ENCODE measurements around the gene IQSEC2.

IQSEC2 gene

DNA sequence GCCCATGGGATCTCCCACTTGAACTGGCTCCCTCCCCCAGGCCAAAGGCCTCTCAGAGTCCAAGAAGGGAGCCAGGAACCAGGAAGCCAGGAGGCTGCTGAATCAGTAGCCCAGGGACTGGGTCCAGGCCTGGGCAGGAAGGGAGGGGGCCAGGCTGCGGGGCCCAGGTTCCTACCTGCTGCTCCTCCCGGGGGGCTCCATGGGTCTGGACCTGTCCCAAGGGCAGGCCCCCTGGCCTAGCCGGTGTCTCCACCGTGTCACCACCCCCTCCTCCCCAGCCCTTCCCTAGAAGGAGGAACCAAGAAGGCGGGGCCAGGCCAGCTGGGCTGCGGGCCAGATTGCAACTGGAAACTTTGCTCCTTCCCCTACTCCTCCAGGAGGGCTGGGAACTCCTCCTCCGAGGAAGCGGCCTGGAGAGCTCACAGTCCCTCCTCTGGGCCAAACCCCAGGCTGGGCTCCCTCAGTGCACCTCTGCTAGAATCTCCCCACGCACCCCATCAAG lies at the start of gene IQSEC2:
Gene IQSEC2 (minus strand): TSS at position 264 of the 502 bp plus-strand sequence.
- peak within 1 kb of the TSS; percentile 42 for H3K4me3 ChIP-seq (ENCODE audit: low read depth, low read length)
- DNase-seq (ENCODE audit: low read depth), result no peak

DNA sequence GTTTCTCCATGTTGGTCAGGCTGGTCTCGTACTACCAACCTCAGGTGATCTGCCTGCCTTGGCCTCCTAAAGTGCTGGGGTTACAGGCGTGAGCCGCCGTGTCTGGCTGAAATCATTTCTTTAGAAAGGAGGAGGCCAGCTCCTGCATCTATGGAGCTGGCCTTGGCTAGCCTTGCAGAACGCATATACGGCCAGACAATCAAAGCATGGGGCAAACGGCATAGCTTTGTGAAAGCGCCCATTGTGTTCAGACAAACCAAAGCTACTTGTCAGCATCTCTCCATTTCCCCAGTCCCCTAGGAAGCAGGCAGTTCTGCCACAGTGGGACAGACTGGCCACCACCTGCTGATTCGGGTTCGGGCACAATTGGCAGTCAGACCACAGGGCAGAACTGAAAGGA lies 48.9 kb upstream of the IQSEC2 start:
- DNase-seq (ENCODE audit: low read depth), result no peak
- H3K4me3 ChIP-seq (ENCODE audit: low read depth, low read length), result no peak overlapping the region

DNA sequence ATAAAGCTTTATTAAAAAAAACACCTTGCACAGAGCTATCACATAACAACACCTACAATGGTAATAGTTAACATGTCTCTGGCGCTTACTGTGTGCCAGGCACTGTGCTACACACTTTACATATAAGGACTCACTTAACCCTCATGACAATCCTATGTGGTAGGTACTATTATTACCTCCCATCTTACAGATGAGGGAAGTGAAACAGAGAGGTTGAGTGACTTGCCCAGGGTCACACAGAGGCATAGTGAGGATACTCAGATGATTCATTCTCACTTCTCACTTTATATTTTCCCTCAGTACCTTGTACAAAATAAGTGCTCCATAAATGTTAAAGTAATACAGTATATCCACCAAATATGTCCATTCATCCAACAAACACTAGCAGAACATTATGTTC lies 43.4 kb upstream of the IQSEC2 start:
- H3K4me3 ChIP-seq (ENCODE audit: low read depth, low read length), result no peak overlapping the region
- no peak for DNase-seq (ENCODE audit: low read depth)

DNA sequence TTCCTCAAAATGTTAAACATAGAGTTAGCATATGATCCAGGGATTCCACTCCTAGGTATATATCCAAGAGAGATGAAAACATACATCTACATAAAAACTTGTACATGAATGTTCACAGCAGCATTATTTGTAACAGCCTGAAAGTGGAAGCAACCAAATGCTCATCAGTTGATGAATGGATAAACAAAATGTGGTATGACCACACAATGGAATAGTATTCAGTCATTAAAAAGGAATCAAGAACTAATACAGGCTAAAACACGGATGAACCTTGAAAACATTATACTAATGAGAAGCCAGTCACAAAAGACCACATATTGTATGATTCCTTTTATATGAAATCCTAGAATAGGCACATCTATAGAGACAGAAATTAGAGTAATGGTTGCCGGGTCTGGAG lies 42.7 kb upstream of the IQSEC2 start:
- no peak for DNase-seq (ENCODE audit: low read depth)
- H3K4me3 ChIP-seq (ENCODE audit: low read depth, low read length), result no peak overlapping the region

DNA sequence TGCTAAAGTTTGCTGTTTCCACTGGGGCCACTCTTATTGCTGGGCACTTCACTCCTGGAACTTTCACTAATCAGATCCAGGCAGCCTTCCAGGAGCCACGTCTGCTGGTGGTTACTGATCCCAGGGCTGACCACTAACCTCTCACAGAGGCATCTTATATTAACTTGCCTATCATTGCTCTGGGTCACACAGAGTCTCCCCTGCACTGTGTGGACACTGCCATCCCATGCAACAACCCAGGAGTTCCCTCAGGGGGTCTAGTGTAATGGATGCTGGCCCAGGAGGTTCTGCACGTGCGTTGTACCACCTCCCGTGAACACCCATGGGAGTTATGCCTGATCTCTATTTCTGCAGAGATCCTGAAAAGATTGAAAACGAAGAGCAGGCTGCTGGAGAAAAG lies 41.8 kb upstream of the IQSEC2 start:
- DNase-seq (ENCODE audit: low read depth), result no peak
- no peak overlapping the region for H3K4me3 ChIP-seq (ENCODE audit: low read depth, low read length)

DNA sequence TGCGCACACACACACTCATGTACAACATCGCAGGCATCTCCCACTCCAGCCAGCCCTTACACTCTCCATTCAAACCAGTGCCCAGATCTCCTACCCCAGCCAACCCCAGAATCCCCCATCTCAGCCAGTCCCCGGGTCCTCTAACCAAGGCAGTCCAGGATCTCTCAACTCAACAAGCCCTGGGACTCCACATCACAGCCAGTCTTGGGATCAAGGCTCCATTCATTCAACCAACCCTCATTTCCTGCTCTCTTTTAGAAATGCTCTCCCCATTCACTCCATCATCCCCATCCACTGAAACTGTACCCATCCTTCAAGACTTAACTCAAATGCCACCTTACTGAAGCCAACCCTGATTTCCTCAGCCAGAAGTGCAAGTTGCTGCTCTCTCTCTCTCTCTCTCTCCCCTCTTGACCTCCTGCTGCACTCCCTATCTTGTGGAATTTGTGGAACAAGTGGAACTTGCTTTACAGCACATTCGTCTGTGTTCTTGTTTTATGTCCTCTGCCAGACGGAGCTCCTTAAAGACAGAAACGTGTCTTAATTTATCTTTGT lies 40.6 kb upstream of the IQSEC2 start:
- no peak overlapping the region for H3K4me3 ChIP-seq (ENCODE audit: low read depth, low read length)
- no peak for DNase-seq (ENCODE audit: low read depth)

DNA sequence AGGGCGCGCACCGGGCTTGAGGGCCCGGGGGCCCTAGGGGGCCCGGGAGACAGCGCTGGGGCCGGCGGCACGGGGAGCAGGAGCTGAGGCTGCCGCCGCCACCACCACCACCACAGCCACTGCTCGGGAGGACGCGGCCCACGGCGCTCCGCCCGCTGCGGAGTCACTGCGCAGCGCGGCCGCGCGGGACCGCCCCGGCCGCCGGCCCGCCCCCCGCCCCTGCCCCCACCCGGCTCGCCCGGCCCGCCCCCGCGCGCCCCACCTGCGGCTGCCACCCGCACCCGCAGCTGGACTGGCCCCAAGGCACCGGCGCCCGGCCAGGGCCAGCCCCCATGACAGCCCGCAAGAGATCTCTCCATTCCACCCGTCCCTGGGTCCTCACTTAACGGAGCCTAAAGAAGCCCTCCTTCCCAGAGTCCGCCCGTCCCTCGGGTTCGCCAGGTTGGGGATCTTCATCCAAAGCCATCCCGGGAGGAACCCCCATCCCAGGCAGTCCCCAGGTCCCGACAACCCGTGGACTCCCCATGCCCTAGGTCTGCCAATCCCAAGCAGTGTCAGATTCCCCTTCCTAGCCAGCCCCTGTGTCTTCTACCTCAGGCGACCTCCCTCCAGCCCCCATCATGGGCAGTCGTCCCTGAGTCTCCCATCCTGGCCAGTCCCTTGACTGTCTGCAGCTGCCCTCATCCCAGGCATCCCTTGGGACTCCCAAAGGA lies 40.0 kb upstream of the IQSEC2 start:
- DNase-seq (ENCODE audit: low read depth), result no peak
- peak overlapping the region; percentile 54 for H3K4me3 ChIP-seq (ENCODE audit: low read depth, low read length)

DNA sequence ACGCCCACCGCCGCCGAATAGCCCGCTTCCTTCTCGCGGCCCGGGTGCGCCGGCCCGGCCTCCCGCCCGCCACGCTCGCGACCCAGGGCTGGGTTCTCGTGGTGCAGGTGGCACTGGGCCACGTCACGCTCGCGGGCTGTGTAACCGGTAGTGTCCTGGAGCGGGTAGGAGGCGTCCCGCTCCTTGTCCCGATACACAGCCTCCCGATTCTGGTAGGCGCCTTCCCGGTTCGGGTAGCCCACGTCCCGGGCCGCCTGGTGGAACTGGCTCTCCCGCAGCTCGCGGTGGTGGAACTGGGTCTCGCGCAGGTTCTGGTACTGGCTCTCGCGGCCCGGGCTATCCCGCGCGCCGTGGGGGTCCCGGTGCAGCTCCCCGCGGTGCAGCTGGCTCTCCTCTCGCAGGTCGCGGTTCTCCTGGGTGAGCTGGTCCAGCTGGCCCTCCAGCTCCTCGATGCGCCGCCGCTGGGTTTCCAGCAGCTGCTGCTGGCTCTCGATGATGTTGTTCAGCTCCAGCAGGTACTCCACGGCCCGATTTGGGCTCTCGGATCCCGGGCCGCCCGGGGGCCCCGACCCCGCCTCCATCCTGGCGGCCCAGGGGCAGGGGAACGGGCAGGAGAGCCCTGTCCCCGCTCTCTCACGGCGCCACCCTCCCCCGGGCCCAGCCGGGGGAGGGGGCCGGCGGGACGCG lies 39.3 kb upstream of the IQSEC2 start:
- peak overlapping the region; percentile 54 for H3K4me3 ChIP-seq (ENCODE audit: low read depth, low read length)
- no peak for DNase-seq (ENCODE audit: low read depth)

DNA sequence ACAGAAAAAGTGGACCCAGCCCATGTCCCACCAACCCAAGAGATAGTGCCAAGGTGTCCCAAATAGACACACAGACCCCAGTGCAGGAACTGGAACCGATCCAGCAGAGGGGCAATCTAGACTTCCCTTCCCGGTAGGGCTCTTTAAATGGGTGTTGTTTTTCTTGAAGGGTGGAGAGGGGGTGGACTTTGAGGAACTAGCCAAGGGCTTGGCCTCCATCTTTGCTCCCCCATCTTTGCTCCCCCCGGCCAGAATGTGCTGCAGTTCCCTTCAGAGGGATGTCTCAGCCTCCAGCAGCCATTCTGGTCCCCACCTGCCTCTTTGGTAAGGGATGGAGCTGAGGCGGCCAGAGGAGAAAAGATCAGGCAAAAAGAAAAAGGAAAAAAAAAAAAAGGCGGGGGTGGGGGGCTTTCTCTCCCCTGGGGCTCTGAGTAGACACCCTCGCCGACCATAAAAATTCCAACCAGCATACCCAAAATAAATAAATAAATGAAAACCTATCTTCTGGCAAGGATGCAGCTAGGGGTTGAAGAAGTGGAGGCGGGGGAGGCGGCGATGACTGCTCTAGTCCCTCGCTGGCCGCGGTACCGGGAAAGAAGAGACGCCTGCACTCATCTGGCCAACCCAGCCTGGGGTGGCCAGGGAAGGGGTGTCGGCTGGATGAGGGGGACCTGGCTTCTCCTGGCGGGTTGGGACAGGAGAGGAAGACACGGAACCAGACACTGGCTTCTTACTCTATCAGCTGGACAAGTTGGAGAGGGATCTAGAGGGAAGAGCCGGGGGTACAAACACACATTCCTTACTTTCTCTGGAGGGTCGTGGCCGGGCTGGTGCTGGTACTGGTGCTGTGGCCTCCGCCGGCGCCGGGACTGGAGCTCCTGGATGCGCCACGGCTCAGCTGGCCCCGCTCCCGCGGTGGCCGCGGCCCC lies 38.5 kb upstream of the IQSEC2 start:
- DNase-seq (ENCODE audit: low read depth), result no peak

DNA sequence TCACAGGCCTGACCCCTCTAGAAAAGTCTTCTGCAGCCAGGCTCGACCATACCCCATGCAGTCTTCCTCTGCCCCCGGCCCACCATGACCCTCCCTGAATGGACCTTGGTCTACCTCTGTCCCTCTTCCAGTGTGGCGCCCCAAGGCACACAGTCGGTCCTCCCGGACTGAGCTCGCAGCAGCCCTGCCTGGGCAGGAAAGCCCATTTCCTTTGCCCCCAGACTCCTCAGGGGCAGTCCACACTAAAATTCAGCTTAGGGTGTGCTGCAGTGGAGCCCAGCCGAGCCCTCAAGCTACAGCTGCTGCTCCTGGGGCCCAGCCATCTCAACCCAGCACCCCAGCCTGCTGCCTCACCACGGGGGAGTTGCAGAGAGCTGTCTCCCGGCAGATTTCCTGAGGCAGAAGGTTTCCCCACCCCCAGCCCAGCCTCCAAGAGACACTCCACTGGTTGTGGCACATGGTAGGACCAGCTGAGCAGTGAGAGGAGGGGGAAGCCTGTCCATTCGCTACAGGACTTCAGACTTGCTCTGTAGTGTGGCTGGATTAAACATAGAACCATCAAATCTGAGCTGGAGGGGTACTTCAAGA lies 37.5 kb upstream of the IQSEC2 start:
- H3K4me3 ChIP-seq (ENCODE audit: low read depth, low read length), result no peak overlapping the region
- DNase-seq (ENCODE audit: low read depth), result no peak

More for the DNA sequence above, 38.5 kb upstream of the IQSEC2 start:
- peak overlapping the region; percentile 54 for H3K4me3 ChIP-seq (ENCODE audit: low read depth, low read length)

DNA sequence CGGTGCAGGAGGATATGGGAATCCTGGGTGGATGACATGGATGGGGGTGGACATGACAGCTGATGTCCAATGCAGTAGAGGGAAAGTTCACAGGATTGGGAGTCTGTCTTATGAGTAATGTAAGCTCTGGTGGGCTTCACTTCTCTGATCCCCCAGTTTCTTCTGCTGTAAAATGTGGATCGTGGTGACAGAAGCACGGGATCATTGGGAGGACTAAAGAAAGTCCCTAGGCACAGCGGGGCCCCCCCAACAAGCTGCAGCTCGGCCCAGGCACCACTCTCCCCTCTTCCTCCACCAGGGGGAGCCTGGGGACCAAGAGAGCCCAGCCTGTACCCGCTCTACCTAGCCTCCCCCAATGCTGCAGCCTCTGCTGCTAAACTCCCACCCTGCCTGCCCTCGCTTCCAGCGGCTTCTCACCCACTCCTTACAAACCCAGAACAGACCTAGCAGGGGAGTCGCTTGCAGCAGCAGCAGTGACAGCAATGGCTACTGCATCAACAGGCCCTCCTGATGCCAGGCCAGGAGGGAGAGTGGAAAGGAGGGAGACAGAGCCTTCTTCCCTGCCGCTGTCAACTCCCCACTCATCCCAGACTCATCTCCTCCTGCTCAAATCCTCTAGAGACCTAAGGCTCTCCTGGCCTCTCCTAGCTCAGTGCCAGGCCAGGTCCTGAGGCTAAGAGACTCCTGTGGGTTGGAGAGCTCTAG lies 36.1 kb upstream of the IQSEC2 start:
- no peak overlapping the region for H3K4me3 ChIP-seq (ENCODE audit: low read depth, low read length)
- DNase-seq (ENCODE audit: low read depth), result no peak

DNA sequence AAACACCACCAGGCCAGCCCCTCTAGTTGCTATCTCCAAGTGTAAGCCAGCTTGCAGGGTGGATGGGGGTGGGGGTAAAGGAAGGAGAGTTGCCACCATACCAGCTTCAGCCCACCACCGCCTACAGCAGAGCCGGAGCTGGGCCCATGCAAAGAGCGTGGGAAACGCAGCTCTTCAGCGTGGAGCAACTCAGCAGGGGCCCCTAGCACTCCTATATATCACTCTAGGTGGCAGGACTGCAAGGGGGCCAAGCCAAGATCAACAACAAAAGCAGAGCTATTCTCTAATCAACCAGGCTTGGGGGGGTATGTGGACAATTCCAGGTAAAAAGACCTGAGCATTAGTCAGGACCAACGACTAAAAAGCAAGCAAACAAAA lies 35.5 kb upstream of the IQSEC2 start:
- DNase-seq (ENCODE audit: low read depth), result no peak
- H3K4me3 ChIP-seq (ENCODE audit: low read depth, low read length), result no peak overlapping the region

DNA sequence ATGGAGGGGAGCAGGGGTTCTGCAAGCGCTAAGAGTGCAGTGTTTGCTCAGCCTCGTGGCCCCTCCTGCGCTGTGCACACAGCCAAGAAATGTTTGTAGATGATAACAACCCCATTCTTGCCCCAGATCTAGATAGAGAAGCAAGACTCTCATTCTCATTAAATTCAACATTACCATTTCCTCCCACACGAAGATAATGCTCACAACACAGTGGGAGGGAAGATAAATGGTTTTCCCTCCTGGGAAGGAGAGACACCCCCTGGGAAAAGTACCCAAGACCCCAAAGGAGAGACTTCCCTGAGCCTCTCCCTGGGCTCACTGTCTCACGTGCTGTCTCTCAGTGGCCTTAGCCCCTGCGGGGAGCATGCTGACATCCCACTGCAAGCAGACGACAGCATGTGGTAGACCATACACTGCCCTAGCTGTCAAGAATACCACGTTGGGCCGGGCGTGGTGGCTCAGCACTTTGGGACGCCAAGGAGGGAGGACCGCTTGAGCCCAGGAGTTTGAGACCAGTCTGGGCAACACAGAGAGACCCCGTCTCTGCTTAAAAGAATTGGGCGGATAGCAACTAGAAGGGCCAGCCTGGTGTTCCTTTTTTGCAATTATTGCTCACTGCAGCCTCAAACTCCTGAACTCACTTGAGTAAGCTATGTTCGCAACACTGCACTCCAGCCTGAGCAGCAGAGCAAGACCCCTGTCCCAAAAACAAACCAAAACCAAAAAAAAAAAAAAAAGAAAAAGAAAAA lies 34.9 kb upstream of the IQSEC2 start:
- H3K4me3 ChIP-seq (ENCODE audit: low read depth, low read length), result no peak overlapping the region
- DNase-seq (ENCODE audit: low read depth), result no peak

DNA sequence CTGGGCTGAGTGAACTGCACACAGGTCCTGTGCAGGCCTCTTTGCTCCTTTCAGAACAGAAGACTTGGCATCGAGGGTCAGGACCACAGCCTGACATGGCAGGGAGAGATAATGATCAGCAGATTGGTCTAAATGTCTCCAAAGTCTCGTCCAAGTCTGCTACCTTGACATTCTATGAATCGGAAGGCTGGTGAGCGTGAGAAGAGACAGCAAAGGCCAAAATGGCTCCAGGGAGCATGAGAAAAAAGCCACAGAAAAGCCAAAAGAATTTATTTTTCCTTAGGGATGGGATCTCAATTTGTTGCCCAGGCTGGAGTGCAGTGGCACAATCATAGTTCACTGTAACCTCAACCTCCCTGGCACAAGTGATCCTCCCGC lies 32.3 kb upstream of the IQSEC2 start:
- no peak overlapping the region for H3K4me3 ChIP-seq (ENCODE audit: low read depth, low read length)
- no peak for DNase-seq (ENCODE audit: low read depth)

DNA sequence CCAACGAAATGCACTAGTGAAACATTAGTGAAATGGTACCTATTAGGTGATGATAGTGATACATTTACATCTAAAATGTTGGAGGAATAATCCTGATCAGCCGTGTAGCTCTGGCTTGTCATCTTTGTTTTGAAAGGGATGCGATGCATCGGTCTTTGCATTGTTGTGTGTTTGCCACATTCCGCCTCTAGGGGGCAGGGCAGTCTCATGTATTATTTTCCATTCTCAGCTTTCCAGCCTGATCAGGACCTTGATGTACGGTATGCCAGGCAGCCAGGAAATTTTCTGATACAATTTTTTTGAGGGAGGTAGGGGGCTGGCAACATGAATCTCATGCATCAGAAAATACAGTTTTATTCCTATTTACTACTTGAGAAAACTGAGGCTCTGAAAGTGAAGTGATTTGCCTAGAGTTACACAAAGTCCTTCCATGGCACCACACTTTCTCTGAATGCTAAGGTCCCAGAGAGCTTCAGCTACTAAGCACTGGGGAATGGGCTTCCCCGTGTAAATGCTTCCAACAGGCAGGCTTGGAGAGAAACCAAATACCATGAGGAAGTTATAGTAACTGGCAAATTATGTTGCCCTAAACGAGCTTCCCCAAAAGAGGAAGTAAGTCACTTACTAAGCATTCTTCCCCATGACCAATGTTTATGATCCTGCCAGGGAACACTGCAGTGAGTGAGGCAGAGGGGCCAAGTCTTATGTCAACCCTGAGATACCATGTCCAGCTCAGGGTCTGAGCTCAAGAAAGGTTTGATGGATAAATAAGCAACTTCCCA lies 31.8 kb upstream of the IQSEC2 start:
- H3K4me3 ChIP-seq (ENCODE audit: low read depth, low read length), result no peak overlapping the region
- DNase-seq (ENCODE audit: low read depth), result no peak

DNA sequence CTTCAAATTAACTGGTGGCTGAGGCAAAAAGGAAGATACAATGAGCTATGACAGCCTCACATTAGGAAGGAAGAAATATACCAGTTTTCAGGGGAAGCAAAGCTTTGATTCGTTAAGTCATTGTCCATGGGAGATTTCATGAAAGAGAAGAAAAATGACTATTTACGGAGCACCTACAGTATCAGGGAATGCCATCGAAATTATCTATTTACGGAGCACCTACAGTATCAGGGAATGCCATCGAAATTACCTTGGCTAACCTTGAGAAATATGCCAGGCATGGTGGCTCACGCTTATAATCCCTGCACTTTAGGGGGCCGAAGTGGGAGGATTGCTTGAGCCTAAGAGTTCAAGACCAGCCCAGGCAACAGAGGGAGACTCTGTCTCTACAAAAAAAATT lies 28.5 kb upstream of the IQSEC2 start:
- no peak overlapping the region for H3K4me3 ChIP-seq (ENCODE audit: low read depth, low read length)
- DNase-seq (ENCODE audit: low read depth), result no peak

DNA sequence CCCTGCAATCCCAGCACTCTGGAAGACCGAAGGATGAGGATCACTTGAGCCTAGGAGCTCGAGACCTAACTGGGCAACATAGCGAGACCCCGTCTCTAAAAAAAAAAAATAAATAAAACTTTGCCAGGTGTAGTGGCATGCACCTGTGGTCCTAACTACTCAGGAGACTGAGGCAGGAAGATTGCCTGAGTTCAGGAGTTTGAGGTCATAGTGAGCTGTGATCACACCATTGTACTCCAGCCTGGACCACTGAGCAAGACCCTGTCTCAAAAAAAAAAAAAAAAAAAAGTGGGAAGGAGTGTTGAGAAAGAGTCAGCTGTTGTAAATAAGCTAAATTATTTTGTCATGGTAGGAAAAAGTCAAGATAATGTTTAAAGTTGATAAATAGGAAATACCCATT lies 27.5 kb upstream of the IQSEC2 start:
- H3K4me3 ChIP-seq (ENCODE audit: low read depth, low read length), result no peak overlapping the region
- no peak for DNase-seq (ENCODE audit: low read depth)
